Measurements from ENCODE around the gene PDE9A. TPM values are rescaled to one million over a fixed set of nuclear protein-coding genes. Genes with fewer than 3 reads are reported as not detected.

The PDE9A gene
- total RNA-seq, 4 donors from 2014 or later, result 26.7 to 30.6 (median 28.7) TPM

- Histone ChIP-seq H3K36me3 (no peaks in the 10 kb centered on the region), H3K4me3 (no peak overlapping the region), H3K9me3 (no peaks in the 10 kb centered on the region), H3K4me1 (no peaks in the 10 kb centered on the region), H3K27me3 (no peaks in the 10 kb centered on the region), H3K27ac (no peak overlapping the region)
- no peak for TF ChIP-seq CTCF (IDR thresholded peaks at IDR 0.05)
- no peak for TF ChIP-seq POLR2A (IDR thresholded peaks at IDR 0.05)
- TF ChIP-seq EP300 (IDR thresholded peaks at IDR 0.05), result no peak
- no peak for DNase-seq (ENCODE audit: low spot score in 2 of 2)
- WGBS, 2 donors, result 78 to 87% methylated on average over 9 of the region's 9 CpGs
Observed at GRCh38 chr21:42629933-42630589, 23.4 kb upstream of the PDE9A start.

- whole genome bisulfite sequencing, 2 donors, result 50 to 59% methylated on average over 8 to 9 of the region's 9 CpGs
- TF ChIP-seq POLR2A (IDR thresholded peaks at IDR 0.05) (no peak), CTCF (IDR thresholded peaks at IDR 0.05) (no peak), EP300 (IDR thresholded peaks at IDR 0.05) (no peak)
- no peaks in the 10 kb centered on the region for H3K27me3 ChIP-seq
- no peak overlapping the region for H3K4me3 ChIP-seq
- no peaks in the 10 kb centered on the region for H3K9me3 ChIP-seq
- DNase-seq (ENCODE audit: low spot score in 2 of 2), result no peak
- H3K4me1 ChIP-seq, result no peaks in the 10 kb centered on the region
- no peaks in the 10 kb centered on the region for H3K36me3 ChIP-seq
- no peak overlapping the region for H3K27ac ChIP-seq
Observed at GRCh38 chr21:42630626-42631025, 22.8 kb upstream of the PDE9A start.

- DNase-seq (ENCODE audit: low spot score in 2 of 2), result no peak
- TF ChIP-seq EP300 (IDR thresholded peaks at IDR 0.05) (no peak), CTCF (IDR thresholded peaks at IDR 0.05) (no peak), POLR2A (IDR thresholded peaks at IDR 0.05) (no peak)
- 79 to 81% methylated on average over 5 of the region's 5 CpGs for whole genome bisulfite sequencing, 2 donors
- H3K4me1 ChIP-seq, result peaks cover 0 to 4% (median 2%) of the 10 kb centered on the region in 4 donors
- no peaks in the 10 kb centered on the region for H3K27me3 ChIP-seq
- no peaks in the 10 kb centered on the region for H3K36me3 ChIP-seq
- H3K27ac ChIP-seq, result no peak overlapping the region
- H3K4me3 ChIP-seq, result no peak overlapping the region
- H3K9me3 ChIP-seq, result no peaks in the 10 kb centered on the region
Observed at GRCh38 chr21:42631142-42631541, 22.3 kb upstream of the PDE9A start.

GRCh38 chr21:42632336-42632751, 21.1 kb upstream of the PDE9A start:
- H3K36me3 ChIP-seq, result no peaks in the 10 kb centered on the region

More at GRCh38 chr21:42632336-42632751, 21.1 kb upstream of the PDE9A start:
- Histone ChIP-seq H3K4me1 (peaks cover 0 to 14% (median 4%) of the 10 kb centered on the region in 4 donors), H3K9me3 (no peaks in the 10 kb centered on the region), H3K27me3 (peaks cover 0 to 3% of the 10 kb centered on the region in 2 donors), H3K4me3 (no peak overlapping the region), H3K27ac (no peak overlapping the region)
- TF ChIP-seq CTCF (IDR thresholded peaks at IDR 0.05), result no peak
- WGBS, 2 donors, result 93 to 94% methylated on average over 10 to 11 of the region's 12 CpGs
- DNase-seq (ENCODE audit: low spot score in 2 of 2), result no peak
